NCI-H1092 treated with DMSO at 0.1 percent for 48 hours (cell line): ENCODE measurements around the gene FADS2.
"Not testable (repeated sequence)": the region's sequence is repeated elsewhere in the genome, so short reads cannot be mapped to it uniquely, and the experiment has no call there.

Experiments used
- DNase-seq: peaks from one replicate; lab custom pipeline; 2025; lab: John Stamatoyannopoulos, UW

The FADS2 gene

DNA sequence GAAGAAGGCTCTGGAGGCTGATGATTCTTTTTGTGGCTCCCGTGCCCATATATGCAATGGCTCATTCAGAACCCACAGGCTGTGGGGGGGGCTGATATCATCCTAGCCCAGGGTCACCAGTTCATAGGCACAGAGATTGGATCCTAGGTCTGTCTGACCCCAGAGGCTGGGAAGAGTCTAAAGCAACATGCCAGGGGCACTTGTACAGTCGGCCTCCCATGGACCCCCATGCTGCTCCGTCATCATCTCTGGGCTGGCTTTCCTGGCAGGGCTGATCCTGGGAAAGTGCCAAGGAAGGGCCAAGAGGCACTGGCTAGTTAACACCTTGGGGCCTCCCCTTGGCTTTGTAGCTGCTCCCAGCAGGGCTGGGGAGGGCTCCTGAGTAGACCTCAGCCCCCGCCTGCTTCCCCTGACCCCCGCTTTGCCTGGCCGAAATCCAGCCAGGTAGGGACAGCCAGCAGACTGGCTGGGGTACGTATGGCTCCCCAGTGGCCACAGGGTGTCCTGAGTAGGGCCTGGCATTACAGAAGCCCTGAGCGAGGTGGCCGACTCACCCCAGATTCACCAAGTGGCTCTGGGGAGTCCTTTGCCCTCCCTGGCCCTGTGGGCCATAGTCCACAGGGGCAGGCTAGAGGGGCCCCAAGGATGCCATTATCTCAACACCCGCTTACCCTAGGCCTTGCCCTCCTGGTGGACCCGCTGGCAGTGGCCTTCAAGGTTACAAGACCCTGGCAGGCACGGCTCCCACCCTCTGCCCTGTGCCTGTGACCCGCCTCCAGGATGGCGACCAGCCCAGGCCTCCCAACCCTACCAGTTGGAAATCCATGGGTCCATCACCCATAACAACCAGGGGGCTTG lies 40.7 kb downstream of the FADS2 start:
- DNase-seq = no peak

DNA sequence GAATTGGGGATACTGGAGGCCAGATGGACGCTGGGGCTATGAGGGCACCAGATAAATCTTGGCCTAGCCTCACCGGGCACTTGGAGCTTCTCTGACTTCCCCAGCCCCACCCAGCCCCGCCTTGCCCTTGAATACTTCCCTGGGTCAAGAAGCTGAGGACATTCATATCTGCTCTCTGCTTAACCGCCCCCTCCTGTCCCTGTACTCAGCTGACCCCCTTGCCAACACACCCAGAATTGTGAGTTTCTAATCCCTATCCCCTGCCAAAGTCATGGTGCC lies 41.3 kb downstream of the FADS2 start:
- no peak for DNase-seq

- DNase-seq = no peak
Observed at GRCh38 chr11:61869708-61870451, 41.8 kb downstream of the FADS2 start.

- DNase-seq = no peak
Observed at GRCh38 chr11:61870541-61871031, 42.5 kb downstream of the FADS2 start.

GRCh38 chr11:61871158-61871597 lies 43.1 kb downstream of the FADS2 start:
- peak; percentile 84 for DNase-seq

DNA sequence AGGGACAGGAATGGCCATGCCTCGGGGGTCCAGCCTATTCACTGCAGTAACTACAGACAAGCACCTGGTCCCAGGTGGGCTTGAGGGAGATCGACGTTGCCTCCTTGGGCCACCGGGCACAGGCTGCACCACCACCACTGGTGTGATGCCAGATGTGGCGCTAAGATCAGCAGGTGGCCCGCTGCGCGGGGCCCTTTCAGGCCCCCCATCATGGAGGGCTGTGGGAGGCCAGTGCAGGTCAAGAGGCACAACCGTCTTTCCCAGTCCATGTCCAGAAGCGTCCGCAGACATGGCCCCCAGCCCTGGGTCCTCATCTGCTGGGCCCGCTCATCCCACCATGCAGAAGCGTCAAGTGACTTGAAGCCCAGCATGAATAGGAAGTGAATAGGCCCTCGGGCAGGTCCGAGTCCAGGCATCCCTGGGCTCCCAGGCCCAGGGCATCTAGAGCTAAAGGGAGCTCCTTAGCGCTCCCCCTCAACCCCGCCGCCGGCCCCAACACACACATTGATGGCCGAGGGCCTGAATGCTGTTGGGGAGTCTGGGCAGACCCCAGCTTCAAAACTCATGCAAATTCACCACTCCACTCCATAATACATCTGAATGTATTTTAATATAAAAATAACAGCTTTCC lies 45.0 kb downstream of the FADS2 start:
- no peak for DNase-seq

DNA sequence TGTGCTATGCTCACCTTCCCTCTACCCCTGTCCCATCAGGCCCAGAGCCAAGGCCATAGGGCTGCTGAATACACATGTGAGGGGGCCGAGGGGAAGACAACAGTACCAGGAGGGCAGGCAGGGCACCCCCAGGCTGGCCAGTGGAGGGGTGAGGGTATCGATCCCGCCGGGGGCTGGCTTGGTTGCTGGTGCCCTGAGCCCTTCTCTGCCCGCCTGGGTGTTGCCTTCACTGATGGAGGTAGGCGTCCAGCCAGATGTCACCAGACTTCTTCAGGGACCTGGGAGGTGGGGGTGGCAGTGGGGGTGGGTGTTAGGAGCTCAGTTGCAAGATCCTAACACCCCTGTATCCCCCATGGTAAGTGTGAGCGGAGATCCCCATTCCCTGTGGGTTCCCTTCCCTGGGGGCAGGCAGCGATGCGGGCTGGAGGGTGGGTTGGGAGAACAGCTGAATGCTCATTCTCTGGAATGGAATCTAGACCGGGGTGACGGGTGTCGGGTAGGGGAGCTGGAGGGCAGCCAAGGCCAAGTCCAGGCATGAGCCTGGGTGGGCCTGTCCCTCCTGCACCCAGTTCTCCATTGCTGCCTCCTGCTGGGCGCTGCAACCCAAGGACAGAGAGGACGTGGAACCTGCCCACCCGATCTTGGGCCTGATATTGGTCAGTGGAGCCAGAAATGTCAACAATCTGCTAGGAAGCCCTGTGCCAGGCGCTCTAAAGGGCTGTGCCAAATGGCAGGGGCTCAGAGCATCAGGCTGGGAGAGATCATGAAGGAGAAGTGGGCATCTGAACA lies 45.7 kb downstream of the FADS2 start:
- no peak for DNase-seq

DNA sequence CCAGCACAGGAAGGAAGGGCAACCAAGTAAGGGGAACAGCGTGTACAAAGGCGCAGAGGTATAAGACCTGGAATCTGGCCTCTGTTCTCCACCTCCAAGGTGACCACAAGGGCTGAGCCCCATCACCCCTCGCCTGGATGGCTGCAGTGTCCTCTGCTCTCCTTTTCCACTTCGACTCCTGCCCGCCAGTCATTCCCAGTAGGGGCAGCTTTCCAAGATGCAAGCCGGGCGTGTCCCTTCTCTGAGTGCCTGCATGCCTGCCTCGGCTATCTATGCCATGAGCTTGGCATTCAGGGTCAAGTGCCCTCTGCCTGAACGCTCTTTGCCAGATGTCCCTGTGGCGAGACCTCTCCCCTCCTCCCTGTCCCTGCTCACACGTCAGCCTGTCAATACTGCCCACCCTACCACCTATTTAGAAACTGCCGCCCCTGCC lies 46.3 kb downstream of the FADS2 start:
- no peak for DNase-seq

DNA sequence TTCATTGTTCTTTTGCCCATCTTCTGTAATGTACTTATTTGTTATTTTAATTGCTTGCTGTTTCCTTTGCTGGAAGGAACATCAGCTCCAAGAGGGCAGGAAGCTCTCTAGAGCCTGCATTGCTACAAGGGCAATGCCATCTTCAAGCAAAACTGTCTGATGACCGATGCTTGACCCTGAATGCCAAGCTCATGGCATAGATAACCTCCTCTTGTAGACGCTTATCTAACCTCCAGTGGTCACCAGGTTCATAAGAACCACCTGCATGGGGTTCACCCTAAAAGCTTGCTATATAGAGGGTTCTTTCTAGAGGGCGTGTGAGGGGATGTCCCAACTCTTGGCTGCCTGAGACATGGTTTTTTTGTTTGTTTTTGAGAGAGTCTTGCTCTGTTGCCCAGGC lies 46.8 kb downstream of the FADS2 start:
- no peak for DNase-seq

GRCh38 chr11:61875698-61876097 lies 47.6 kb downstream of the FADS2 start:
- no peak for DNase-seq

- DNase-seq = no peak
Observed at GRCh38 chr11:61879152-61879551, 51.1 kb downstream of the FADS2 start.

GRCh38 chr11:61880031-61880430 lies 51.9 kb downstream of the FADS2 start:
- no peak for DNase-seq

DNA sequence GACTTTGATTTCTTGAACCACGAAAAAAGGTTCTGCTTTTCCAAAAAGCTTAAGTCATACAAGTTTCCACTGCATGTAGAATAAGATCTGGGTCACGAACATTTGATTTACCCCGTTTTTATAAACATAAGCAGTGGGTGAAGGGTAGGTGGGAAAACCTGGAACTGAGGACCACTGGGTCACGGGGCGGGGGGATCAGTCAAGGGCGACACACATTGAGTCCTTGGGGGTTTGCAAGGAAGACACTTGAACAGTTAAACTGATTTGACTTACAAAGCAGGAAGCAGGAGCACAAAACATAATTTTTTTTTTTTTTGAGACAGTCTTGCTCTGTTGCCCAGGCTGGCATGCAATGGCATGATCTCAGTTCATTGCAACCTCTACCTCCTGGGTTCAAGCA lies 52.4 kb downstream of the FADS2 start:
- no peak for DNase-seq

DNA sequence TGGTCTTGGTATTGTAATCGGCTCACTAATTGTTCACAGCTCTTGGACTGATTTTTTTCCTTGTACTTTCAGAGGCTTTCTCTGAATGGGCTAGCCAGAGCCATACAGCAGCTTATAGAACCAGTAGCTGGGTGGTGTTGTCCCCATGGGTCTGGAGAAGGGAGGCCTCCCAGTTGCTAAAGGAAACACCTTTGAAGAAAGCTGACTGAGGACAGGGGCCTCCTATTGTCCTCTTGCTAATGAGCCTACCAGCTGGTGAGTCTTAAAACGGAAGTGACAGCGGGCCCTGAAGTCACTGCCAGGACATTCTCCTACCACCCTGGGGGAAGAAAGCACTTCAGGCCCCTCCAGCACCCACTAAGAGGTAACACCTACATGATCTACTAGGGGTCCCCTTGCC lies 53.3 kb downstream of the FADS2 start:
- no peak for DNase-seq

GRCh38 chr11:61882267-61882666 lies 54.2 kb downstream of the FADS2 start:
- DNase-seq = not testable (repeated sequence)

GRCh38 chr11:61882879-61883278 lies 54.8 kb downstream of the FADS2 start:
- no peak for DNase-seq

GRCh38 chr11:61883327-61883726 lies 55.2 kb downstream of the FADS2 start:
- no peak for DNase-seq

- DNase-seq = no peak
Observed at GRCh38 chr11:61883947-61884346, 55.8 kb downstream of the FADS2 start.

DNA sequence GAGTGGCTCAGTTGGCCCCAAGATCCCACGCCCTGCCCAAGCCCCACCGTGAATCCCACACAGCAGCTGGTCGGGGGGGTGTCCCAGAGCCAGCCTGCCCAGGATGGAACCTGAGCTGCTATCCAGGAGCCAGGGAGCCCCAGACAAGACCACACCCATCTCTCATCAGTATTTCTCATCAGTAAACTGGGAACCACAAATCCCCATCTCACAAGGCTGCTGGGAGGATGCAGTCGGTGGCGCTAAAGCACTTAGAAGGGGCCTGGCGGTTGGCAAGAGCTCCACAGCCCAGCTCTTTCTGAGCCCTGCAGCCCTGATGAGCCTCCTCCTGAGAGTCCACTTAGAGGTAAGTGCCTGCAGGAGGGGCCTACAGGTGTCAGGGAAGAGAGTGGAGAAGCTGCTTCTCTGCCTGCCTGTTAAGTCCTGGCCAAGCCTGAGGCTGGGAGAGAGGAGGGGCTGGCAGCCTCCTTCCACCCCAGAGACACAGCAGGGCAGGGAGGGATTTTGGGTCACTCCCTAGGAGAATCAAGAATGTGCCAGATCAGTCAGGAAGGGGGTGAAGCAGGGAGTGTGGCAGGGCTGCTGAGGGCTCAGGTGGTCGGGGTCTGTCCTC lies 57.2 kb downstream of the FADS2 start:
- no peak for DNase-seq

GRCh38 chr11:61885784-61886580 lies 57.9 kb downstream of the FADS2 start:
- no peak for DNase-seq

DNA sequence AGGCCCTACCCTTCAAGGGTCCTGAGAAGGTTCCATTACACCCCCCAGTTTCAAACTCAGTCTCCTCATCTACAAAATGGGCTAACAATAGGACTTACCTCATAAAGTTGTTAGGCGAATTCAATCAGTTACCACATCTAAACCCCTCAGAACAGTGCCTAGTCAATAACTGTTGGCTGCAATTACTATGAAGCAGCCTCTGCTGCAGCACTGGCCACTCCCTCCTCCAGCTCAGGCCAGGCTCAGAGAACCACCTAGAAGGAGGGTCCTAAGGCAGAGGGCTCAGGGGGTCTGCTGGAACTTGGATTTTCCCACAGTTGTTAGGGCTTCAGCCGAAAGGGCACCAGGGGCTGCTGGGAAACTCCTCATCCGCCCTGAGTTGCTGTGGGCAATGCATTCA lies 58.5 kb downstream of the FADS2 start:
- no peak for DNase-seq
